Sigmoid colon (tissue), 4 donors: Measurements from ENCODE around the gene JAZF1.

Source experiments
- EP300 ChIP-seq, 4 donors: sonication (generic); formaldehyde crosslinking; IDR thresholded peaks; one replicate each; pipeline ENCODE4 v1.6.1; 2017; ENCODE audit warnings: antibody characterized with exemption in 4 of 4
- POLR2A ChIP-seq, 2 donors: fragments of 450-650 bp; IDR thresholded peaks; one replicate each; pipeline ENCODE4 v1.6.1; 2016; ENCODE audit warnings: antibody characterized with exemption in 2 of 2, mild to moderate bottlenecking in 2 of 2, moderate library complexity in 2 of 2
- POLR2AphosphoS5 ChIP-seq, 4 donors: sonication (generic); formaldehyde crosslinking; IDR thresholded peaks; one replicate each; pipeline ENCODE4 v1.6.1; 2017; ENCODE audit warnings: antibody characterized with exemption in 4 of 4
- TF ChIP-seq, protein P1 (sequence below), 4 experiments: fragments of 450-650 bp in 3 of 4; fragments of 200-600 bp in 1 of 4; IDR thresholded peaks; one replicate each; pipeline ENCODE4 v1.5.1; 2016 to 2019; ENCODE audit warnings: antibody characterized with exemption in 4 of 4, mild to moderate bottlenecking in 3 of 4, moderate library complexity in 2 of 4

DNA sequence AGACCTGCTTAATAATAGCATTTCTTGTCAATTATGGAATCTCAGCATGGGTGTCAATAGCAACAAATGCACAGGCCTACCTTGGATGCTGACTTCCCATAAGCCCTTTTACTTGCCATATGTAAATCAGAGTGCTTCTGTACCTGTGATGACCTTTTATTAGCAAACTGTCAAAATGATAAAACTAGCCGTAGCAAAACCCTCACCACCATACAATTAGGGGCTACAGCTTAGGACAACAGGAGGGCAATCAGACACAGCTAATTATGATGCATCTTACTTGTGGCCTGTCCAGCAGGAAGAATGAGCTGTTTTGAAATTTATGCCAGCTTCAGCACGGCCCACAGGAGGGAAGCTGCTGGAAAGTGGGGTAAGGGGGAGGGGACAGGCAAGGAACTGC is 239.1 kb downstream of the JAZF1 start:
- TF ChIP-seq, protein P1, sequence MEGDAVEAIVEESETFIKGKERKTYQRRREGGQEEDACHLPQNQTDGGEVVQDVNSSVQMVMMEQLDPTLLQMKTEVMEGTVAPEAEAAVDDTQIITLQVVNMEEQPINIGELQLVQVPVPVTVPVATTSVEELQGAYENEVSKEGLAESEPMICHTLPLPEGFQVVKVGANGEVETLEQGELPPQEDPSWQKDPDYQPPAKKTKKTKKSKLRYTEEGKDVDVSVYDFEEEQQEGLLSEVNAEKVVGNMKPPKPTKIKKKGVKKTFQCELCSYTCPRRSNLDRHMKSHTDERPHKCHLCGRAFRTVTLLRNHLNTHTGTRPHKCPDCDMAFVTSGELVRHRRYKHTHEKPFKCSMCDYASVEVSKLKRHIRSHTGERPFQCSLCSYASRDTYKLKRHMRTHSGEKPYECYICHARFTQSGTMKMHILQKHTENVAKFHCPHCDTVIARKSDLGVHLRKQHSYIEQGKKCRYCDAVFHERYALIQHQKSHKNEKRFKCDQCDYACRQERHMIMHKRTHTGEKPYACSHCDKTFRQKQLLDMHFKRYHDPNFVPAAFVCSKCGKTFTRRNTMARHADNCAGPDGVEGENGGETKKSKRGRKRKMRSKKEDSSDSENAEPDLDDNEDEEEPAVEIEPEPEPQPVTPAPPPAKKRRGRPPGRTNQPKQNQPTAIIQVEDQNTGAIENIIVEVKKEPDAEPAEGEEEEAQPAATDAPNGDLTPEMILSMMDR (IDR thresholded peaks at IDR 0.05): no peak
- TF ChIP-seq POLR2A (IDR thresholded peaks at IDR 0.05): no peak
- TF ChIP-seq POLR2AphosphoS5 (IDR thresholded peaks at IDR 0.05): no peak
- no peak for TF ChIP-seq EP300 (IDR thresholded peaks at IDR 0.05)
